Thyroid gland (tissue), 4 donors: Measurements from ENCODE around the gene PLCD1.

ENCODE experiments used
- CTCF ChIP-seq, 6 experiments: fragments of 200-600 bp in 3 of 6; fragments of 450-650 bp in 3 of 6; sonication (generic) in 3 of 6; IDR thresholded peaks; one replicate each; pipeline ENCODE4 v1.5.1; 2016 to 2019; ENCODE audit warnings: antibody characterized with exemption in 6 of 6, mild to moderate bottlenecking in 2 of 6, inconsistent platforms in 1 of 6, moderate library complexity in 1 of 6
- POLR2A ChIP-seq, 2 donors: fragments of 450-650 bp; IDR thresholded peaks; one replicate each; pipeline ENCODE4 v1.6.1; 2017; ENCODE audit warnings: antibody characterized with exemption in 2 of 2, mild to moderate bottlenecking in 2 of 2, moderate library complexity in 1 of 2

DNA sequence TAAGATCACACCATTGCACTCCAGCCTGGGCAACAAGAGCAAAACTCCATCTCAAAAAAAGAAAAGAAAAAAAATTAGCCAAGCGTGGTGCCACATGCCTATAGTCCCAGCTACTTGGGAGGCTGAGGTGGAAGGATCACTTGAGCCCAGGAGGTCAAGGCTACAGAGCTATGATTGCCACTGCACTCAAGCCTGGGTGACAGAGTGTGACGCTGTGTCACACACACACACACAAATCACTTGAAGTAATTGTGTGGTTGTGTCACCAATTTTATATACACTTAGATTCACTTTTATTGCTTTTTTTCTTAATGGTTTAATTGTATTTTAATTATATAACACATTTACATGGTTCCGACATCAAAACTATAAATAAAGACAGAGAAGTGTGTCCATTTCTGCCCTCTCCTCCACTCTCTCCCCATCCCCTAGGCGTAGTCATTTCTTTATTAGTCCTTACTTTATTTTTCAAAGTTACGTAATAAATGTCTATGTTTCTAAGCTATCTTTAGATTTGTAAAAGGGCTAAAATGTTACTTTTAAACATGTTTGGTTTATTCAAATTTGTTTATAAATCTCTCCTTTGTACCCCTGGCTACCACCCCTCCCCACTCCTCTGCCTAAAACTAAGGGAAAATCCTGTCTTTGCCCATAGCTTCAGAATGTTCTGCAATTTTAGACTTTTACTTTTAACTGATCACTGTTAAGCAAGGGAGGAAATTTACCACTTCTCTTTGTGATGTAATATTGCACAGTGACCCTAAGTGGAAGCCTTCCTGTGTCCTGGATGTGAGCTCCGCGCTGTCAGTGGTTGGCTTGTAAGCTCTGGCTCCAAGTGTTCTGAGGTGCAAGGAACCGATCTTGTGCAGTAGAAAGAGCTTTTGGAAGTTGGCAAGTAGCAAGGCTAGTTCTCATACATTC, 49.6 kb downstream of the PLCD1 start:
- TF ChIP-seq CTCF (IDR thresholded peaks at IDR 0.05) (no peak), POLR2A (IDR thresholded peaks at IDR 0.05) (no peak)
